GM19351 (cell line): Measurements from ENCODE around the gene UNC45B.
A peak's percentile ranks its signal among the peaks of the same experiment; 100 is the strongest.
"Not testable (repeated sequence)": the region's sequence is repeated elsewhere in the genome, so short reads cannot be mapped to it uniquely, and the experiment has no call there.

Experiments used
- ATAC-seq: cut with Tn5 transposase; IDR thresholded peaks from one replicate; pipeline ENCODE4 v1.9.1; 2021; ENCODE audit warnings: mild to moderate bottlenecking, moderate library complexity; ENCODE audit not compliant: unreplicated experiment

Gene UNC45B, protein sequence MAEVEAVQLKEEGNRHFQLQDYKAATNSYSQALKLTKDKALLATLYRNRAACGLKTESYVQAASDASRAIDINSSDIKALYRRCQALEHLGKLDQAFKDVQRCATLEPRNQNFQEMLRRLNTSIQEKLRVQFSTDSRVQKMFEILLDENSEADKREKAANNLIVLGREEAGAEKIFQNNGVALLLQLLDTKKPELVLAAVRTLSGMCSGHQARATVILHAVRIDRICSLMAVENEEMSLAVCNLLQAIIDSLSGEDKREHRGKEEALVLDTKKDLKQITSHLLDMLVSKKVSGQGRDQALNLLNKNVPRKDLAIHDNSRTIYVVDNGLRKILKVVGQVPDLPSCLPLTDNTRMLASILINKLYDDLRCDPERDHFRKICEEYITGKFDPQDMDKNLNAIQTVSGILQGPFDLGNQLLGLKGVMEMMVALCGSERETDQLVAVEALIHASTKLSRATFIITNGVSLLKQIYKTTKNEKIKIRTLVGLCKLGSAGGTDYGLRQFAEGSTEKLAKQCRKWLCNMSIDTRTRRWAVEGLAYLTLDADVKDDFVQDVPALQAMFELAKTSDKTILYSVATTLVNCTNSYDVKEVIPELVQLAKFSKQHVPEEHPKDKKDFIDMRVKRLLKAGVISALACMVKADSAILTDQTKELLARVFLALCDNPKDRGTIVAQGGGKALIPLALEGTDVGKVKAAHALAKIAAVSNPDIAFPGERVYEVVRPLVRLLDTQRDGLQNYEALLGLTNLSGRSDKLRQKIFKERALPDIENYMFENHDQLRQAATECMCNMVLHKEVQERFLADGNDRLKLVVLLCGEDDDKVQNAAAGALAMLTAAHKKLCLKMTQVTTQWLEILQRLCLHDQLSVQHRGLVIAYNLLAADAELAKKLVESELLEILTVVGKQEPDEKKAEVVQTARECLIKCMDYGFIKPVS

DNA sequence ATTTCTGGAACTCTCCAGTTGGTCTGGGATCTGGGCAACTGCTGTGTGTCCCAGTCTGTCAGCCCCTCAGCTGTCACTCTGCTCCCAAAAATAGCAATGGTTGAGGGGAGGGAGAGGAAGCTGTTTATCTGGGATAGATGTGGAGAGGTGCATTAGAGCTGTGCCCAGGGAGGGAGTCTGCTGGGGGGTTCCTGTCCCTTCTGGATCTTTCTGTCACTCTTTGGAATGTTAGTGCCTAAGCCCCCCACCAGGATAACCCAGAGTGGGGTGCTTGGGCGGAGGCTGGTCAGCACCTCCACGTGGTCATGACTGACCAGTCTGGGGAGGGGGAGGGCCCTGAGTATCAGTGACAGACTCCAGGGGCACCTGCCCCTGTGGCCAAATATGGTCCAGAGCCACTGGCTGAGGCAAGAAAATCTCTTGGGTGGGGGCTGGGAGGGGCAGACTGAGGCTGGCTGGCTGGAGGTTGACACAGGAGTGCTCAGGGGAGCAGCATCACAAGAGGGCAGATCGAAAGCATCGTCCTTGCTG lies at the start of gene UNC45B:
Gene UNC45B, plus strand, starts transcription at position 443 of the 531 bp plus-strand sequence. CDS start 447 bp downstream, outside the sequence.
- ATAC-seq: no peak

DNA sequence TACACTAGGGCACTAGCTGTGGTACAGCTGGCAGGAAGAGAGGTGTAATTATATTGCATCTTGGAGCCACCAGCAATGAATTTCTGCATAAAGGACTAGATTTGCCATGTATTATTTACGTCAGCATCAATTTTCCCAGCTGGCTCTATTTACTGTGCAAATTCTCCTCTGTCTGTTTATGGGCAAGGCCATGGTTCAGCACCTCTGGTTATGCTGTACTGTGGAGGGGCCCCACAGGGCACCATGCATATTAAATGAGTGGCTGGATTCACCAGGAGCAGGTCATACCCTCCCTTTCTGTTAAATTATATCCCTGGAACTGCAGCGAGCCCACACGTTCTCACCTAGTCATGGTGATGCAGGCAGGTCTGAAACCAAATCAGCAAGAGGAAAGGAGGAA lies 47.7 kb upstream of the UNC45B start:
- no peak for ATAC-seq

DNA sequence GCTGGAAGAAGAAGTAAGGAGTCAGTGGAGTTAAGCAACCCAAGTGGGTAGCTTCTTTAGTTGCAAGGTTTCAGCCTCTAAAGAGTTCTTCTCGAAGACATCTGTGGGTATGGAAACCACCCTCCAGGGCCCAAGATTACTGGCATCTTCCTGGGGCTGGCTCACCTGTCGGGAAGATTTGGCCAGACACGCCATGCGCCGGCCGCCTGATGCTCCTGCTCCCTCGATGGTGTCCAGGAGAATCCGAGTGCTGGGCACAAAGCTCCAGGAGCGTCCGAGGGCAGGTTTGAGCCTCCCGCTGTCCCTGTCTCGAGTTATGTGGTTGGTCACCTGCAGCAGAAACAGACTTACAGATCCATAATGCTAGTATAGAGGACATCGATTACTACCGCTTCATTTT lies 46.6 kb upstream of the UNC45B start:
- ATAC-seq: no peak

DNA sequence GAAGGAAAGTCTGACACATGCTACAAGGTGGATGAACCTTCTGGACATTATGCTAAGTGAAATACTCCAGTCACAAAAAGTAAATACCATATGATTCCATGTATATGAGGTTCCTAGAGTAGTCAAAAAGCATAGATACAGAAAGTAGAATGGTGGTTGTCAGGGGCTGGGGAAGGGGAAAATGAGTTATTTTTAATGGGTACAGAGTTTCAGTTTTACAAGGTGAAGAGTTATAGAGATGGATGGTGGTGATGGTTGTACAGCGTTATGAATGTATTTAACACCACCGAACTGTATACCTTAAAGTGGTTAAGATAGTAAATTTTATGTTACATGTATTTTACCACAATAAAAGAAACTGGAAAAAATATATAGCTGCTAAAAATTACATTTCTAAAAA lies 45.9 kb upstream of the UNC45B start:
- no peak for ATAC-seq

DNA sequence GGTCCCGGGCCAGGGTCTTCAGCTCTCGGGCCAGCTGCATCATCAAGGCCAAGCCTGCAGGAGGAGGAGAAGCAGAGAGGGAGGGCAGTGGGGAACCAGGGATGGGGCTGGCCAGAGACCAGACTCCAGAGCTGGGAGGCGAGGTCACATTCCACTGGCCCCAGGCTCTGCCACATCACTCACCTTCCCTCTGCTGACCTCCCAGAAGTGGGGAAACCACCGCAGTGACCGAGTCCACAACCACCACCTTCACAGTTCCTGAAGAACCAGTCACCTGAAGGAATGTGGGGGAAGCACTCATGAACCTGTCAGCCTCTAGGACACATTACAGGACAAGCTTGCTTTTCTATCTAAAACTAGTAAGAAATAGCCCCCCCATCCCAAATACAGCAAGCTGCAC lies 44.3 kb upstream of the UNC45B start:
- no peak for ATAC-seq

DNA sequence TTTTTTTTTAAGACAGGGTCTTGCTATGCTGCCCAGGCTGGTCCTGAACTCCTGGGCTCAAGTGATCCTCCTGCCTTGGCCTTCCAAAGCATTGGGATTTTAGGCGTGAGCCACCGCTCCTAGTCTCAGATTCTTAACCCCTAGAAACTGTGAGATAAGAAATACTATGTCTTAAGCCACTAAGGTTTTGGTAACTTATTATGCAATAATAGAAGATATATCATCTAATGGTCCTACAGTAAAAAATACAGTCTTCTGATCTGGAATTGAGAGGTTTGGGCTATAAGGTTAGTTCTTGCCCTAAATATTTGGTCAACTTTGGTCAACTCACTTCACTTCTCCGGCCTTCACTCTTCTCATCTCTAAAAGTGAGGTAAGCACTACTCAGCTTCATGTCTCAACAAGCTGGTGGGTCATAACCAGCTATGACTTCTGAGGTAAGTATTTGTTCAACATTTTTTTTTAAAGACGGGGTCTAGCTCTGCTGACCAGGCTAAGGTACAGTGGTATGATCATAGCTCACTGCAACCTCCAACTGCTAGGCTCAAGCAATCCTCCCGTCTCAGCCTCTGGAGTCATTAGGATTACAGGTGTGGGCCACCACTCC lies 42.7 kb upstream of the UNC45B start:
- no peak for ATAC-seq

DNA sequence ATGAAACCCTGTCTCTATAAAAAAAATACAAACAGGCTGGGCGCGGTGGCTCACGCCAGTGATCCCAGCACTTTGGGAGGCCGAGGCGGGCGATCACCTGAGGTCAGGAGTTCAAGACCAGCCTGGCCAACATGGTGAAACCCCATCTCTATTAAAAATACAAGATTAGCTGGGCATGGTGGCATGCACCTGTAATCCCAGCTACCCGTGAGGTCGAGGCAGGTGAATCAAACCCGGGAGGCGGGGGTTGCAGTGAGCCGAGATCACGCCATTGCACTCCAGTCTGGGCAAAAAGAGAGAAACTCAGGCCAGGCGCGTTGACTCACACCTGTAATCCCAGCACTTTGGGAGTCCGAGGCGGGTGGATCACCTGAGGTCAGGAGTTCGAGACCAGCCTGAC lies 36.8 kb upstream of the UNC45B start:
- not testable (repeated sequence) for ATAC-seq

DNA sequence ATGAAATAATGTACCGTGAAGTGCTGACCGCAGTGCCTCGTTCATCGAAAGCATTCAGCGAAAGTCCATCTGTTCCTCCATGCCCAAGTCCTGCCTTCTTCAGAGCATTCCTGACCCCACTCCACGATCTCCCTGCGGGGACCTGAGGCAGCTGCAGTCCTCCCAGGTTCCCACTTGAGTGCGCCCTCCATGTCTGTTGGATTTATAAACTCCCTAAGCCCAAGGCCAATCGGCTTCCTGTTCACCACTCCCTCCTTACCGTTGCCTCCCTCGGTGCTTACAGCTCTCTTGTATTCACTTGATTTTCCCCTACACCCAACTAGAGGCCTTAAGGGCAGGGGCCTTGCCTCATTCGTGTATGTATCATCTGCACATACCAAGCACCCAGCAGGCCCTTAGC lies 30.8 kb upstream of the UNC45B start:
- no peak for ATAC-seq

DNA sequence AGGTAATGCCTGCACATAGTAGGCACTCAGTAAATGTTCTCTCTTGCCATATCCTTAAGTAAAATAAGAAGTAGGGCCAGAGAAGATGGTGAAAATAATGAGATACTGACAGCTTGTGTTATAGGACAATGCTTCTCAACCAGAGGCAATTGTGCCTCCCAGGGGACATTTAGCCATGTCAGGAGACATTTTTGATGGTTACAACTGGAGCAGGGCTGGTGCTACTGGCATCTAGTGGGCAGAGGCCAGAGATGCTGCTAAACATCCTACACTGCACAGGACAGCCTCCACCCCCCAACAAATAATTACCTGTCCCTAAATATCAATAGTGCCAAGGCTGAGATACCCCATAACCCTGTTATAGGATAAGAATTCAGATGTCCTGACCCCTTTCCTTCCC lies 29.6 kb upstream of the UNC45B start:
- ATAC-seq: no peak

DNA sequence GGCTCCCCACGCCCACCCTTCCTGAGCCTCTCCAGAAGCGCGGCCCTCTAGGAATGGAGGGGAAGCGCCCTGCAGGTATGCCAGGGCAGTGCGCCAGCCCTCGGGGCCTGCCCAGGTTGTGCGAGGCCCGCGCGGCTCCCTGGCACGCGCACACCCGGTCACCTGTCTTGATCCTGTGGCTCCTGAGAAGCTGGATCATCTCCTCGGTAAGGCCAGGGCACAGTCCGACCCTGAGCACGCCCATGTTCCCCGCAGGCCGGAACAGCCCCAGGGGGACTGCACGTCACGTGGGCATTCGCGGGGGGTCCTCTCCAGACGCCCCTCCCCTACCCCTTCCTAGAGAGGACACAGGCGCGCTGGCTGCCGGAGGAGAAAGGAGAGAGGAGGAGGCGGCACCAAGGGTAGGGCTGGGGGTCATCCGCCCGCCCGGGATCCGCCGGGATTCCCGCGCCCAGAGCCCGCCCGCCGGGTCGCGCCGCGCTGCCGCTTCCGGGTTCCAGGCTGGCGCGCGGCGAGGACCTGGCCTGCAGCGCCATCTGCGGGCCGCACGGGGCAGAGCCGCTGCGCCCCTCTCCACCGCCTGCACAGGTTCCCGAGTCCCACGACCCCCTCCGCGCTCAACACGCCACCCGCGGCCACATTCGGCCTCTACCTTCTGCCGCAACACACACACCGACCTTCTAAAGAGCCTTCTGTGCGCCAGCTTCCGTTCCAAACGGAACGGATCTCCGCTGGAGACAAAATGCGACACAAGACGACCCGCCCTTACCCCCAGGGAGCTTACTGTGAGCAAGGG lies 28.0 kb upstream of the UNC45B start, which contains the start of gene RAD51D:
Gene RAD51D, minus strand, starts transcription at position 491 of the 796 bp plus-strand sequence. Its CDS starts 247 bp downstream, at position 244.
- ATAC-seq: peak; percentile 77

DNA sequence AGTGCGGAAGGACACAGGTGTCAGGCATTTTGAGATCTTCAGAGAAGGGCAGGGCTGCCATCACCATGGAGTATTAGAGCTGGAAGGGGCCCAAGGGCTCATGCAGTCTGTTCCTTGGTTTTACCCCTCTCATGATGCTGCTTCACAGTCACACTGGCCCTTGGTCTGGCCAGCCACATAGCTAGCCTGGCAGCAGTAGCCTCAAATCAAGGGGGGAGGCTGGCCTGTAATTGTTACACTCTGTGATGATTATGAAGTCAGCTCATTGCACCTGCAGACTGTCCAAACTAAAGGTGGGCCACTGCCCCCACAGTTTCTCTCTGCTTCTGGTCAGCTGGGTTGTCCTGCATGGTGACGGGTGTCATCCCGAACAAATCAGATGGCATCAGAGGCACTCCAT lies 26.3 kb upstream of the UNC45B start, which contains the start of gene FNDC8:
Gene FNDC8, plus strand, starts transcription at position 301 of the 400 bp plus-strand sequence. Its CDS starts 79 bp downstream, at position 380.
- no peak for ATAC-seq

DNA sequence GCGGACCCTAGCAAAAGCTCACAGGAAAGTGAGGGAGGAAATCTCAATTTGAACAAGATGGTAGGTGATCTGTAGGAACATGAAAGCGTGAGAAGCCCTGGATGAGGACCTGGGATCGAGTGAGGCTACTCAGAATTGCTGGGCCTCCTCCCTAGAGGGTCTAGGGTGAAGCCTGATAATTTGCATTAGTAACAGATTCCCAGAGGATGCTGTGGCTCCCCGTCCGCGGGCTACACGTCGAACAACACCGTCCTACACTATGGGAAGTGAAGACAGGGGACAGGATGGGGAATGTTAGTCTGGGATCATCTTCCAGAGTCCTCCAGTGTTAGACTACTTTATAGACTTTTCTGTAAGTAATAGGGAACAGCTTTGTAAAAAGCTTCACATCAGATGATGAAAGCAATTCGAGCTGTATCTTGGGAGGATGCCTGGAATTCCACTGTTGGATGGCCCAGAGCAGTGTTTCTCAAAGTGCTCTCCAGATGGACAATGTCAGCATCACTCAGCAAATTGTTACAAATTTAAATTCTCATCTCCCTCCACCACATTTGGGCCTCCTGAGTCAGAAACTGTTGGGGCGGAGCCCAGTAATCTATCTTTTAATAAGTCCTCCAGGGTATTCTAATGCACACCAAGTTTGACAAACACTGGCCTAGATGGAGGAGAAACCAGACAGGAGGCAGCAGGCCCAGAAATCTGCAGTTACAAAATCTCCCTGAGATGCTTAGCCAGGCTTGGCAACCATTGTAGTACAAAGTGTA lies 19.7 kb upstream of the UNC45B start:
- ATAC-seq: no peak

DNA sequence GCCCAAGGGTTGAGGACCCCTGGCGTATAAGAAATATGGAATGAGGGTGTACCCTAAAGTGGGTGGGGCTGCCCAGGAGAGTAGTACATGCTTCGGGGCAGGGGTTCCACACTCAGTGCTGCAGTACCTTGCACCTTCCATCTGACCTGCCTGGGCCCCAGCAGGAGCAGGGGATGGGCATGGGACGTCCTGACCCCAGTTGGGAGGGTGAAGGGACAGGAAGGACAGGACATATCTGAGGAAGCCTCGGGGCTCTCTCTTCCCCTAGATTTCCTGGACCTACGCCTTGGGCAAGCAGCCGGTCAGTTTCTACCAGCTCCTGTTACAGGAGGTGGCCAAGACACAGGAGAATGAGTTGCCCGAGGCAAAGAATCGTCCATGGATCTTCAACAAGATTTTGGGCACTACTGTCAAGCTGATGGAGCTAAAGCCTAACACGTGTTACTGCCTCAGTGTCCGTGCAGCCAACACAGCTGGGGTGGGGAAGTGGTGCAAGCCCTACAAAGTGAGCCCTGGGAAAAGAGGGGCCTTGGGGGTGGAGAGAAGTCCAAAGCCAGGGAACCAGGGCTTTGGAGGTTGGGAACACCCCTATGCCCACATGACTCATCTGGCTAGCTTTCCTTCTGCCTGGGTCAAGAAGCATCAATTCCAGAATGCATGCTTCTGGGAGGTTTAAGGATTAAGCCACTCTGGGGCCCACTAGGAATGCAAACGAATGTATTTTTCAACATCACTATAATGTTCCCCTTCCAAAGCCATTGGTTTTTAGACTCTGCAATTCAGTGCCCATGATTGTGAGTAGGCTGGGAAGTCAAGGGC lies 18.3 kb upstream of the UNC45B start:
- no peak for ATAC-seq

DNA sequence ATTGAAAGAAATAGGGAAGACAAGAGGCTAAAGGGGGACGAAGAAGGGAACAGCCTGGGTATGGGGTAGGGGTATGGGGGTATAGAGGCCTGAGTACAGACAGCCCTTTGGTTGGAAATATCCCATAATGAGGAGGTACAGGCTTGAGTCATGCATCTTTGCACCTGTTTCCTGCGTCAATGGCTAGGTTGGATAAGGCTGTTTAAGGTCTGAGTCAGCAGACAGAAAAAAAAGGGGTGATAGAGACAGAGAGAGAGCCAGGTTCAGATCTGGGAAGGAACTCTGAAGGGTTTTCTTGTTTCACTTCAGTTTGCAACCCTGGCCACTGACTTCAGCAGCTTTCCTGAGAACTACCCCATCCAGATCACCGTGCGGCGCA lies 17.7 kb upstream of the UNC45B start:
- no peak for ATAC-seq

DNA sequence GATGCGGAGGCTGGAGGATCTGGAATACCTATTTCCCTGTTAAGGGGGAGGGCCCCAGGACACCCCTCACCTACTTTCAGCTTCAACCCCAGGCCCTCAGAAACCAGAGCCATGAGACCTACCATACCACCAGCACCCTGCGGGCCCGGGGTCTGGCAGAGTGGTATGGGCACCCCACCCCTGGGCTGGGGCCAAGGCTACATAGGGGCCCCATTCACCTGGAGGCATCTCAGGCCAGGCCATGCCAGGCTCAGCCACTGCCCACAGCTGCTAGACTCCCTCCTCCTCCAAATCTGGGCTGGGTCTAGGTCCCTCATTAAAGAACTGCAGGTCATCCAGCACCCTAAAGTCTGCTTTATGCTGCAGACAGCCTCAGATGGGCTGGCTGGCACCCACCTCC lies 17.2 kb upstream of the UNC45B start:
- no peak for ATAC-seq

DNA sequence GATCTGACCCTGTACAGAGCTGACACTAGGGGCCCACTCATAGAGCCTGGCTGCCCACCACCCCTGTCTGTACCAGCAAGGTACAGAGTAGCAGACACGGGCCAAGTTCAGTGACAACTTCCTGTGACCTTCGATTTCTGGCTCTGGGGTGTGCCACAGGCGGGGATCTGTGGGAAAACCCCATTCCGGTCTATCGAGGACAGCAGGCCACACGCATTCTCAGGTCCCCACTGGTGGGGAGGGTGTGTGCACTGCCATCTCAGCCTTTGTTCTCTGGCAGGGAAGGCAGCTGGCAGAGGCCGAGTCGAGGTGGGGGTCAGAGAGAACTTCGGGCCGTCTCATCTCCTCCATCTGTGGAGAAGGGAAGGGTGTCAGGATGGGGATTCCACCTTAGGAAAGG lies 15.5 kb upstream of the UNC45B start:
- no peak for ATAC-seq

DNA sequence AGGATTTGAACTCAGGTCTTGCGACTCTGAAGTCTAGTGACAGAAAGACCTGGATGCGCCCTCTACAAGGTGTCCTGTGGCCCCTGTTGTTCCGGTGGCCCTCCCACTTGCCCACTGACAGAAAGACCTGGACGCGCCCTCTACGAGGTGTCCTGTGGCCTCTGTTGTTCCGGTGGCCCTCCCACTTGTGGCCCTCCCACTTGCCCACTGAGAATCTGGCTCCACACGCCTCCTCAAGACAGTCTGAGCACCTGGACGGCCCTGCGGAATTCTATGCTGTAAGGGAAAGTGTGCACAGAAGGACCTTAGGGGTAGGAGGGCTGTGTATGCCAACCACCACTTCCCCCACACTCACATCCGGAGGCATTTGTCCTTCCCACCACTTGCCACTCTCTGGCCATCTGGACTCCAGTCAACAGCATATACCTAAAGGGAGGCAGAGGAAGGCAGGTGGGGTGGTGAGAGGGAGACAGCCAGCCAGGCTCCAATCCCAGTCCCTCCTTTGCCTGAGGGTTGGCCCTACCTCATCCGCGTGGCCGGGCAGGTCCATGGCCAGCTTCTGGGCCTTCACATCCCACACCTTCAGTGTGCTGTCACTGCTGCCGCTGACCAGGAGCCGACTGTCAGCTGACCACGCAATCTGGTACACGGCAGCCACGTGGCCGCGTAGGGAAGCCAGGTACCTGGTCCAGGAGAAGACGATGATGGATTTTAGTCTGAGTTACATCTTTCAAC lies 14.6 kb upstream of the UNC45B start:
- no peak for ATAC-seq

DNA sequence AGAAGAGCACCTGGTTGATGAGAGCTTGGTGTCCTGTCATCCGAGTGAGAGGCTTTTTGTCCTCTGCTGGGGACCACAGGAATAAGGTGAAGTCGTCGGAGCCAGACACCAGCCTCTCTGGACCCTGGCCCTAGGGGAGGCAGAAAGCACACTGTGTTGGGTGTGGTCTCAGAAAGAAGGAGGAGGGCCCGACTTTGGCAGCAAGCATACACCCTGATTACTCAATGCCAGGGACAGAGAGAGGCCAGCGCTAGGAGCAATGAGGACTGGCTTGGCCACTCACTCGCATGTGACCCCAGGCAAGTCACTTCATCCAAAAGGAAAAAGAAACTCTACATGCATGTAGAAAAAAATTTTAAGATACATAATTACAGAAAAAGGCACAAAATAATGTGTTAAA lies 12.3 kb upstream of the UNC45B start:
- no peak for ATAC-seq
